ENCODE data around the gene ZNF385D. TPM values are rescaled to one million over a fixed set of nuclear protein-coding genes. Genes with fewer than 3 reads are reported as not detected.

The ZNF385D gene
- total RNA-seq, 1 experiment from 2014 or later, result 5.9 TPM

DNA sequence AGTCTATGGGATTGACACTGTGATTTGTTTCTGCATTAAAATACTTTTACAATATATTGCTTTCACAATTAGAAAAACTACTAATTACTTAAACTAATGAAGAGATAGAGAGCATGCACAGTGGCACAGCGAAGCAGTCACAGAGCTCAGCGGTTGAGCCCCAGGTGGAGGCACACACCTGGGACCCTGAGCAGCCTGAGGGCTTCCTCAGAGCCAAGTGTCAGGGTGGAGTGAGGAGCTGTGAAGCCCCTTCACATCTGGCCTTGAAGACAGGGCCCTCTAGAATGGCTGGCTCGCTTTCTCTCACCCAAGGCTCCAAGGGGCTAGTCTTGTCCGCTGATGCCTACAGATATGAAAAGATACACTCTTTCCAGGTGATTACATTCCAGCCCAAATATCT, 287.7 kb downstream of the ZNF385D start:
- BruUV-seq (replicated peaks), result no TSS peak

DNA sequence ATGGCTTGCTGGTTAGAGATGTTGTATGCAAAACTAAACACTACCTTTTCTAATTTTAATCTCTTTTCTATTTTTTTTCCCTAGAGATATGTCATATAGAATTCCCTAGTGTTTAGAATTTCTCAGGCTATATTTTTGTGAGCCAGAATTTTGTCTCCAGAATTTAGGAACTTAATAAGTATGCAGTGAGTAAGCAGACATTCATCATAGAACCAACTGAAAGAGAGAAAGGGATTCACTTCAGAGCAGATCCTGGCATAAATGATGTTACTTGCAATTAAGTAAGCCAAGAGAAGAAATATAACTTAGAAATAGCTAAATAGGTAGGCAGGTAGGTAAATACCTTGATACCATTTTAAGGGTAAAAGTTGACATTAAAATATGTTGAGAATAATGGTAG, 288.9 kb downstream of the ZNF385D start:
- intact Hi-C loops (cut with micrococcal nuclease), result no loop called here
- no TSS peak for BruUV-seq (replicated peaks)
- Histone ChIP-seq H3F3A (ENCODE audit: low read length, unreplicated experiment) (no peaks in the 10 kb centered on the region), H4K20me1 (ENCODE audit: low read length) (no peaks in the 10 kb centered on the region), H3K9me2 (replicated peaks; ENCODE audit: low read length) (no peaks in the 10 kb centered on the region), H3K9me3 (ENCODE audit: low read length) (no peaks in the 10 kb centered on the region), H3K4me1 (ENCODE audit: insufficient read depth, low read length) (no peaks in the 10 kb centered on the region), H3K36me3 (ENCODE audit: low read depth, low read length) (no peaks in the 10 kb centered on the region), H3K27me3 (ENCODE audit: low read length) (no peaks in the 10 kb centered on the region), H3K4me3 (ENCODE audit: low read length) (no peak overlapping the region), H3K4me2 (ENCODE audit: low read length) (no peak overlapping the region), H2AFZ (ENCODE audit: low read length) (no peak overlapping the region), H3K79me2 (ENCODE audit: low read length) (no peaks in the 10 kb centered on the region), H3K27ac (ENCODE audit: low read length) (no peak overlapping the region), H3K9ac (ENCODE audit: low read length) (no peak overlapping the region)
- TF ChIP-seq, protein P1, sequence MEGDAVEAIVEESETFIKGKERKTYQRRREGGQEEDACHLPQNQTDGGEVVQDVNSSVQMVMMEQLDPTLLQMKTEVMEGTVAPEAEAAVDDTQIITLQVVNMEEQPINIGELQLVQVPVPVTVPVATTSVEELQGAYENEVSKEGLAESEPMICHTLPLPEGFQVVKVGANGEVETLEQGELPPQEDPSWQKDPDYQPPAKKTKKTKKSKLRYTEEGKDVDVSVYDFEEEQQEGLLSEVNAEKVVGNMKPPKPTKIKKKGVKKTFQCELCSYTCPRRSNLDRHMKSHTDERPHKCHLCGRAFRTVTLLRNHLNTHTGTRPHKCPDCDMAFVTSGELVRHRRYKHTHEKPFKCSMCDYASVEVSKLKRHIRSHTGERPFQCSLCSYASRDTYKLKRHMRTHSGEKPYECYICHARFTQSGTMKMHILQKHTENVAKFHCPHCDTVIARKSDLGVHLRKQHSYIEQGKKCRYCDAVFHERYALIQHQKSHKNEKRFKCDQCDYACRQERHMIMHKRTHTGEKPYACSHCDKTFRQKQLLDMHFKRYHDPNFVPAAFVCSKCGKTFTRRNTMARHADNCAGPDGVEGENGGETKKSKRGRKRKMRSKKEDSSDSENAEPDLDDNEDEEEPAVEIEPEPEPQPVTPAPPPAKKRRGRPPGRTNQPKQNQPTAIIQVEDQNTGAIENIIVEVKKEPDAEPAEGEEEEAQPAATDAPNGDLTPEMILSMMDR (conservative IDR thresholded peaks at IDR 0.05; ENCODE audit: low read depth, low read length), result no peak
- TF ChIP-seq EZH2 (IDR thresholded peaks at IDR 0.05; ENCODE audit: low read length, unreplicated experiment) (no peak), EZH2phosphoT487 (IDR thresholded peaks at IDR 0.05; ENCODE audit: borderline replicate concordance, low read length) (no peak)
- ChIA-PET POLR2A (ENCODE audit: unreplicated experiment) (no interaction called here), CTCF (no interaction called here)
- ATAC-seq (no peak), DNase-seq (no peak)

More for the DNA sequence above, 287.7 kb downstream of the ZNF385D start:
- CTCF ChIA-PET, result no interaction called here
- Histone ChIP-seq H3K4me1 (ENCODE audit: insufficient read depth, low read length) (no peaks in the 10 kb centered on the region), H3K79me2 (ENCODE audit: low read length) (no peaks in the 10 kb centered on the region), H3K9me3 (ENCODE audit: low read length) (no peaks in the 10 kb centered on the region), H3K4me2 (ENCODE audit: low read length) (no peak overlapping the region), H3K9me2 (replicated peaks; ENCODE audit: low read length) (no peaks in the 10 kb centered on the region), H3K36me3 (ENCODE audit: low read depth, low read length) (no peaks in the 10 kb centered on the region), H3K4me3 (ENCODE audit: low read length) (no peak overlapping the region), H4K20me1 (ENCODE audit: low read length) (no peaks in the 10 kb centered on the region), H3F3A (ENCODE audit: low read length, unreplicated experiment) (no peaks in the 10 kb centered on the region), H2AFZ (ENCODE audit: low read length) (no peak overlapping the region), H3K27ac (ENCODE audit: low read length) (no peak overlapping the region), H3K27me3 (ENCODE audit: low read length) (no peaks in the 10 kb centered on the region), H3K9ac (ENCODE audit: low read length) (no peak overlapping the region)
- POLR2A ChIA-PET (ENCODE audit: unreplicated experiment), result no interaction called here
- no peak for ATAC-seq
- intact Hi-C loops (cut with micrococcal nuclease), result no loop called here
- no peak for DNase-seq
- TF ChIP-seq, protein P1 (conservative IDR thresholded peaks at IDR 0.05; ENCODE audit: low read depth, low read length), result no peak
- TF ChIP-seq EZH2 (IDR thresholded peaks at IDR 0.05; ENCODE audit: low read length, unreplicated experiment) (no peak), EZH2phosphoT487 (IDR thresholded peaks at IDR 0.05; ENCODE audit: borderline replicate concordance, low read length) (no peak)

DNA sequence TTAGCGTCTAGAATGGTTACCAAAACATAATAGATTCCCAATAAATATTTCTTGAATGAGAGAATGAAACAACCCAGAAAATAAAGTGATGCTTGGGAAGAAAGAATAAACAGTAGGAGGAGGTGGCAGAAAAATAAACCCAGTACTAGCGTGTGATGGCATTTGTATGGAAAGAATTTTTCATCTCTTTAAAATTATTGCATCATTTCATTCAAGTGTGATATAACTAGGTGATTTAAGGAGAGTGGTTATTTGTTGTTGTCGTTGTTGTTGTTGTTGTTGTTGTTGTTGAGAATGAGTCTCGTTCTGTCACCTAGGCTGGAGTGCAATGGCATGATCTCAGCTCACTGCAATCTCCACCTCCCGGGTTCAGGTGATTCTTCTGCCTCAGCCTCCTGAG, 293.9 kb downstream of the ZNF385D start:
- no peaks in the 10 kb centered on the region for H3F3A ChIP-seq (ENCODE audit: low read length, unreplicated experiment)
- no peak overlapping the region for H3K4me3 ChIP-seq (ENCODE audit: low read length)
- no peaks in the 10 kb centered on the region for H3K9me2 ChIP-seq (replicated peaks; ENCODE audit: low read length)
- ChIA-PET CTCF (no interaction called here), POLR2A (ENCODE audit: unreplicated experiment) (no interaction called here)
- no peak overlapping the region for H3K27ac ChIP-seq (ENCODE audit: low read length)
- ATAC-seq (no peak), DNase-seq (no peak)
- H3K79me2 ChIP-seq (ENCODE audit: low read length), result no peaks in the 10 kb centered on the region
- TF ChIP-seq EZH2 (IDR thresholded peaks at IDR 0.05; ENCODE audit: low read length, unreplicated experiment) (no peak), EZH2phosphoT487 (IDR thresholded peaks at IDR 0.05; ENCODE audit: borderline replicate concordance, low read length) (no peak)
- TF ChIP-seq, protein P1 (conservative IDR thresholded peaks at IDR 0.05; ENCODE audit: low read depth, low read length), result no peak
- H3K4me2 ChIP-seq (ENCODE audit: low read length), result no peak overlapping the region
- H4K20me1 ChIP-seq (ENCODE audit: low read length), result no peaks in the 10 kb centered on the region
- H3K9ac ChIP-seq (ENCODE audit: low read length), result no peak overlapping the region
- H3K27me3 ChIP-seq (ENCODE audit: low read length), result no peaks in the 10 kb centered on the region
- intact Hi-C loops (cut with micrococcal nuclease), result no loop called here
- no TSS peak for BruUV-seq (replicated peaks)
- H3K4me1 ChIP-seq (ENCODE audit: insufficient read depth, low read length), result no peaks in the 10 kb centered on the region
- no peaks in the 10 kb centered on the region for H3K36me3 ChIP-seq (ENCODE audit: low read depth, low read length)
- H2AFZ ChIP-seq (ENCODE audit: low read length), result no peak overlapping the region
- H3K9me3 ChIP-seq (ENCODE audit: low read length), result no peaks in the 10 kb centered on the region; the same call in 1 of the 2 replicates

Measured in PC-3 (cell line).